ENCODE data around the gene DNMBP.
A peak's percentile ranks its signal among the peaks of the same experiment; 100 is the strongest.

The DNMBP gene

GRCh38 chr10:99874341-99875085, 135.2 kb downstream of the DNMBP start:
- no peaks in the 10 kb centered on the region for H3K27me3 ChIP-seq (ENCODE audit: control insufficient read depth in 3 of 3, insufficient read depth in 3 of 3, low read depth in 1 of 3, low read length in 3 of 3)
- H3K79me1 ChIP-seq (ENCODE audit: low read depth, low read length): no peaks in the 10 kb centered on the region
- WGBS, 2 donors (ENCODE audit: extremely low coverage in 2 of 2, insufficient read length in 2 of 2, insufficient replicate concordance in 1 of 2): no CpG with 5 or more reads among the region's 9 CpGs
- H2AK5ac ChIP-seq (ENCODE audit: low read depth, low read length): no peak overlapping the region
- H3K36me3 ChIP-seq (replicated peaks in 1 of 2; ENCODE audit: control insufficient read depth in 2 of 2, insufficient read depth in 2 of 2, low read length in 2 of 2): peaks cover 28 to 53% of the 10 kb centered on the region in 2 donors
- no peak overlapping the region for H4K8ac ChIP-seq (ENCODE audit: low read depth, low read length)
- H3K9ac ChIP-seq (ENCODE audit: low read depth, low read length, poor library complexity): no peak overlapping the region
- H2BK15ac ChIP-seq (ENCODE audit: low read length): no peak overlapping the region
- DNase-seq (ENCODE audit: low spot score): no peak
- H2BK120ac ChIP-seq (ENCODE audit: low read depth, low read length): no peak overlapping the region
- H3K9me3 ChIP-seq (replicated peaks in 1 of 2; ENCODE audit: control insufficient read depth in 2 of 2, insufficient read depth in 1 of 2, low read depth in 1 of 2, low read length in 2 of 2): peaks cover 0 to 2% of the 10 kb centered on the region in 2 donors
- H3K4ac ChIP-seq (ENCODE audit: low read length): no peak overlapping the region
- H2AFZ ChIP-seq (ENCODE audit: low read length): no peak overlapping the region
- no peaks in the 10 kb centered on the region for H3K4me1 ChIP-seq (ENCODE audit: control insufficient read depth in 2 of 2, insufficient read depth in 1 of 2, low read depth in 1 of 2, low read length in 2 of 2)
- H4K91ac ChIP-seq (ENCODE audit: low read depth, low read length, poor library complexity): no peak overlapping the region
- H3K4me3 ChIP-seq (ENCODE audit: low read length in 2 of 2): no peak overlapping the region
- H3K4me2 ChIP-seq (ENCODE audit: insufficient read depth, low read length, poor library complexity, severe bottlenecking): no peak overlapping the region
- no peak overlapping the region for H3K14ac ChIP-seq (ENCODE audit: low read length)
- no peak overlapping the region for H2BK5ac ChIP-seq (ENCODE audit: low read length)
- no peak overlapping the region for H3K27ac ChIP-seq (replicated peaks; ENCODE audit: low read length)
- no peak overlapping the region for H3K18ac ChIP-seq (ENCODE audit: low read length)
- H2BK12ac ChIP-seq (ENCODE audit: low read length): no peak overlapping the region
- no peak overlapping the region for H3K23ac ChIP-seq (ENCODE audit: low read depth, low read length, poor library complexity)

- no peaks in the 10 kb centered on the region for H3K4me1 ChIP-seq (ENCODE audit: control insufficient read depth in 2 of 2, insufficient read depth in 1 of 2, low read depth in 1 of 2, low read length in 2 of 2)
- H3K9ac ChIP-seq (ENCODE audit: low read depth, low read length, poor library complexity): no peak overlapping the region
- H2BK12ac ChIP-seq (ENCODE audit: low read length): no peak overlapping the region
- no peak overlapping the region for H3K18ac ChIP-seq (ENCODE audit: low read length)
- H3K27ac ChIP-seq (replicated peaks; ENCODE audit: low read length): no peak overlapping the region
- peaks cover 0 to 2% of the 10 kb centered on the region in 2 donors for H3K9me3 ChIP-seq (replicated peaks in 1 of 2; ENCODE audit: control insufficient read depth in 2 of 2, insufficient read depth in 1 of 2, low read depth in 1 of 2, low read length in 2 of 2)
- no peak overlapping the region for H4K8ac ChIP-seq (ENCODE audit: low read depth, low read length)
- H3K4ac ChIP-seq (ENCODE audit: low read length): no peak overlapping the region
- DNase-seq (ENCODE audit: low spot score): no peak
- H3K23ac ChIP-seq (ENCODE audit: low read depth, low read length, poor library complexity): no peak overlapping the region
- H3K4me2 ChIP-seq (ENCODE audit: insufficient read depth, low read length, poor library complexity, severe bottlenecking): no peak overlapping the region
- H2BK15ac ChIP-seq (ENCODE audit: low read length): no peak overlapping the region
- WGBS, 2 donors (ENCODE audit: extremely low coverage in 2 of 2, insufficient read length in 2 of 2, insufficient replicate concordance in 1 of 2): no CpG with 5 or more reads among the region's 5 CpGs
- H2BK5ac ChIP-seq (ENCODE audit: low read length): no peak overlapping the region
- H3K79me1 ChIP-seq (ENCODE audit: low read depth, low read length): no peaks in the 10 kb centered on the region
- H3K14ac ChIP-seq (ENCODE audit: low read length): no peak overlapping the region
- H2AFZ ChIP-seq (ENCODE audit: low read length): no peak overlapping the region
- no peak overlapping the region for H4K91ac ChIP-seq (ENCODE audit: low read depth, low read length, poor library complexity)
- peaks cover 26 to 46% of the 10 kb centered on the region in 2 donors for H3K36me3 ChIP-seq (replicated peaks in 1 of 2; ENCODE audit: control insufficient read depth in 2 of 2, insufficient read depth in 2 of 2, low read length in 2 of 2)
- H2AK5ac ChIP-seq (ENCODE audit: low read depth, low read length): no peak overlapping the region
- H2BK120ac ChIP-seq (ENCODE audit: low read depth, low read length): no peak overlapping the region
- H3K27me3 ChIP-seq (ENCODE audit: control insufficient read depth in 3 of 3, insufficient read depth in 3 of 3, low read depth in 1 of 3, low read length in 3 of 3): no peaks in the 10 kb centered on the region
- H3K4me3 ChIP-seq (ENCODE audit: low read length in 2 of 2): no peak overlapping the region
Measured at GRCh38 chr10:99873846-99874245, 135.9 kb downstream of the DNMBP start.

DNA sequence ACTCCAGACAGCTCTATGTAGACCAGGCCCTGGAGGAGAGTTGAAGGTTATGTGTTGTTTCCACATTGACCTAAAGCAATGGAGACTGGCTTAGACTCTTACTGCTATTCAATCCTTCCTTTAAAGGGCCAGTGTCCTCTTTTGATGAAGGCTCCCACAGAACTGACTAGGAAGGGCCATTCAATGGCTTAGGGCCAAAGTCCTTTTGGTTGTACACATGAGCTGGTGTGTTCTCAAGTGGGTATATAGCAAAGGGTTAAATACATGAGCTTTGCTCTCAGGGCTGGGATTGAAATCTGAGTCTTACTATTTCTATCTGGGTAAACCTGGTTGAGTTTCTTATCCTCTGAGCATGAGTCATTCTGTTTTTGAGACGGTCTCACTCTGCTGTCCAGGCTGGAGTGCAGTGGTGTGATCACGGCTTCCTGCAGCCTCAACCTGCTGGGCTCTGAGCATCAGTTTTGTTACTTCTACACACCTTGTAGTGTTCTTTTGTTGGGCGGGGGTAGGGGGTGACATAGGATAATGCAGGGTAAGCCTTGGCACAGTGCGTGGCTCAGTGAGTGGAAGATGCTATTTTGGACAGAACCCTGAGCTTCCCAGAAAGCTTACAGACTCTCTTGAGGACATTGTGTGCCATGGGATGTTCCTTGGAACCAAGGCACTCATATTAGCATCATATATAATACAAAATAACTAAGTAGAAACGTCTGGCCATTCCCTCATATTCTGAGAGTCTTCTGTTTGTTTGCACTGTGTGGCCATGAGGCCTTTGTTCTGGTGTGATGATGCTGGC, 137.2 kb downstream of the DNMBP start:
- Histone ChIP-seq H3K9me3 (replicated peaks in 1 of 2; ENCODE audit: control insufficient read depth in 2 of 2, insufficient read depth in 1 of 2, low read depth in 1 of 2, low read length in 2 of 2) (peaks cover 0 to 2% of the 10 kb centered on the region in 2 donors), H3K4me3 (ENCODE audit: low read length in 2 of 2) (no peak overlapping the region), H4K8ac (ENCODE audit: low read depth, low read length) (no peak overlapping the region), H3K79me1 (ENCODE audit: low read depth, low read length) (no peaks in the 10 kb centered on the region), H3K9ac (ENCODE audit: low read depth, low read length, poor library complexity) (no peak overlapping the region), H3K4ac (ENCODE audit: low read length) (no peak overlapping the region), H3K23ac (ENCODE audit: low read depth, low read length, poor library complexity) (no peak overlapping the region), H3K4me1 (ENCODE audit: control insufficient read depth in 2 of 2, insufficient read depth in 1 of 2, low read depth in 1 of 2, low read length in 2 of 2) (no peaks in the 10 kb centered on the region), H3K27me3 (ENCODE audit: control insufficient read depth in 3 of 3, insufficient read depth in 3 of 3, low read depth in 1 of 3, low read length in 3 of 3) (no peaks in the 10 kb centered on the region), H4K91ac (ENCODE audit: low read depth, low read length, poor library complexity) (no peak overlapping the region), H3K4me2 (ENCODE audit: insufficient read depth, low read length, poor library complexity, severe bottlenecking) (no peak overlapping the region), H2BK5ac (ENCODE audit: low read length) (no peak overlapping the region), H2AFZ (ENCODE audit: low read length) (no peak overlapping the region), H3K36me3 (replicated peaks in 1 of 2; ENCODE audit: control insufficient read depth in 2 of 2, insufficient read depth in 2 of 2, low read length in 2 of 2) (peaks cover 15 to 33% of the 10 kb centered on the region in 2 donors), H2BK12ac (ENCODE audit: low read length) (no peak overlapping the region), H2BK15ac (ENCODE audit: low read length) (no peak overlapping the region), H3K27ac (replicated peaks; ENCODE audit: low read length) (no peak overlapping the region), H2AK5ac (ENCODE audit: low read depth, low read length) (no peak overlapping the region), H3K18ac (ENCODE audit: low read length) (no peak overlapping the region), H3K14ac (ENCODE audit: low read length) (no peak overlapping the region), H2BK120ac (ENCODE audit: low read depth, low read length) (no peak overlapping the region)
- no CpG with 5 or more reads among the region's 5 CpGs for WGBS, 2 donors (ENCODE audit: extremely low coverage in 2 of 2, insufficient read length in 2 of 2, insufficient replicate concordance in 1 of 2)
- DNase-seq (ENCODE audit: low spot score): no peak

DNA sequence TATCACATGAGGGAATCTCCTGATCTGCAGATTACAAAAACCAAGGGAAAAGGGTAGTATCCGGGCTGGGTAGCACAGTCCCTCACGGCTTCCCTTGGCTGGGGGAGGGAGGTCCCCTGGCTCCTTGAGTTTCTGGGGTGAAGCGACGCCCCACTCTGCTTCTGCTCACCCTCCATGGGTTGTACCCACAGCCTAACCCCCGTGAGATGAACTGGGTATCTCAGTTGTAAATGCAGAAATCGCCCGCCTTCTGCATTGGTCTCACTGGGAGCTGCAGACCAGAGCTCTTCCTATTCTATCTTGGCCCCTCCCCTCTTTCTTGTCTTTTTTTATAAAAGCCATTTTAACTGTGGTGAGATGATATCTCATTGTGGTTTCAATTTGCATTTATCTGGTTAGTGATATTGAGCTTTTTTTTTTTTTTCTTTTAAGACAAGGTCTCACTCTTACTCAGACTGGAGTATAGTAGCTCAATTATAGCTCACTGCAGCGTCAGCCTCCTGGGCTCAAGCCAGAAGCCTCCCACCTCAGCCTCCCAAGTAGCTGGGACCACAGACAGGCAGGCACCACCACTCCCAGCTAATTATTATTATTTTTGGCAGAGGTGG, 139.5 kb downstream of the DNMBP start:
- Histone ChIP-seq H3K79me1 (ENCODE audit: low read depth, low read length) (no peaks in the 10 kb centered on the region), H3K4ac (ENCODE audit: low read length) (no peak overlapping the region), H2BK15ac (ENCODE audit: low read length) (no peak overlapping the region), H2AK5ac (ENCODE audit: low read depth, low read length) (peak overlapping the region; percentile 14), H3K27ac (replicated peaks; ENCODE audit: low read length) (no peak overlapping the region), H2BK120ac (ENCODE audit: low read depth, low read length) (no peak overlapping the region), H3K27me3 (ENCODE audit: control insufficient read depth in 3 of 3, insufficient read depth in 3 of 3, low read depth in 1 of 3, low read length in 3 of 3) (no peaks in the 10 kb centered on the region), H4K8ac (ENCODE audit: low read depth, low read length) (no peak overlapping the region), H3K14ac (ENCODE audit: low read length) (no peak overlapping the region), H3K4me1 (ENCODE audit: control insufficient read depth in 2 of 2, insufficient read depth in 1 of 2, low read depth in 1 of 2, low read length in 2 of 2) (no peaks in the 10 kb centered on the region), H2AFZ (ENCODE audit: low read length) (no peak overlapping the region), H2BK5ac (ENCODE audit: low read length) (no peak overlapping the region), H2BK12ac (ENCODE audit: low read length) (no peak overlapping the region), H4K91ac (ENCODE audit: low read depth, low read length, poor library complexity) (no peak overlapping the region), H3K9me3 (replicated peaks in 1 of 2; ENCODE audit: control insufficient read depth in 2 of 2, insufficient read depth in 1 of 2, low read depth in 1 of 2, low read length in 2 of 2) (no peaks in the 10 kb centered on the region), H3K4me3 (ENCODE audit: low read length in 2 of 2) (no peak overlapping the region), H3K4me2 (ENCODE audit: insufficient read depth, low read length, poor library complexity, severe bottlenecking) (no peak overlapping the region), H3K18ac (ENCODE audit: low read length) (no peak overlapping the region), H3K9ac (ENCODE audit: low read depth, low read length, poor library complexity) (no peak overlapping the region), H3K36me3 (replicated peaks in 1 of 2; ENCODE audit: control insufficient read depth in 2 of 2, insufficient read depth in 2 of 2, low read length in 2 of 2) (peaks cover 0 to 10% of the 10 kb centered on the region in 2 donors), H3K23ac (ENCODE audit: low read depth, low read length, poor library complexity) (no peak overlapping the region)
- WGBS, 2 donors (ENCODE audit: extremely low coverage in 2 of 2, insufficient read length in 2 of 2, insufficient replicate concordance in 1 of 2): no CpG with 5 or more reads among the region's 8 CpGs
- no peak for DNase-seq (ENCODE audit: low spot score)

Measured in neuronal stem cell (in vitro differentiated cells).